Breast epithelium (tissue), 4 donors: ENCODE measurements around the gene PPP4R1. TPM values are rescaled to one million over a fixed set of nuclear protein-coding genes. Genes with fewer than 3 reads are reported as not detected.

ENCODE experiments used
- DNase-seq, 2 donors: peaks; one replicate each; pipeline ENCODE4 v3.0.0-alpha.2; 2019; ENCODE audit warnings: low spot score in 2 of 2
- H3K27ac ChIP-seq, 2 donors: fragments of 200-600 bp; sonication (generic) in 1 of 2; one replicate each; pipeline ENCODE4 v1.5.1; 2016 to 2019; ENCODE audit warnings: mild to moderate bottlenecking in 1 of 2
- H3K27me3 ChIP-seq, 2 donors: fragments of 200-600 bp; sonication (generic) in 1 of 2; one replicate each; pipeline versions ENCODE4 v1.5.1 to v1.6.0; 2017 to 2019; ENCODE audit warnings: control low read depth in 1 of 2, mild to moderate bottlenecking in 1 of 2
- H3K36me3 ChIP-seq: fragments of 200-600 bp; one replicate; pipeline ENCODE4 v1.5.1; 2019
- H3K4me1 ChIP-seq, 2 donors: fragments of 200-600 bp; sonication (generic); one replicate each; pipeline ENCODE4 v1.5.1; 2016 to 2019; ENCODE audit warnings: control low read depth in 1 of 2
- H3K4me3 ChIP-seq, 3 donors: fragments of 200-600 bp; sonication (generic); 1 replicate in 2 of 3; 2 replicates in 1 of 3; pipeline ENCODE4 v1.5.1; 2016 to 2019; ENCODE audit warnings: mild to moderate bottlenecking in 3 of 3, moderate library complexity in 2 of 3
- H3K9me3 ChIP-seq, 2 donors: fragments of 200-600 bp; sonication (generic) in 1 of 2; one replicate each; pipeline ENCODE4 v1.5.1; 2016 to 2019; ENCODE audit warnings: control low read depth in 1 of 2
- CTCF ChIP-seq, 3 donors: fragments of 450-650 bp; IDR thresholded peaks; one replicate each; pipeline ENCODE4 v1.5.1; 2016 to 2017; ENCODE audit warnings: antibody characterized with exemption in 3 of 3, mild to moderate bottlenecking in 3 of 3, moderate library complexity in 3 of 3
- POLR2A ChIP-seq: fragments of 450-650 bp; IDR thresholded peaks from one replicate; pipeline ENCODE4 v1.6.1; 2016; ENCODE audit warnings: antibody characterized with exemption, mild to moderate bottlenecking, moderate library complexity
- POLR2AphosphoS5 ChIP-seq, 3 donors: sonication (generic); formaldehyde crosslinking; IDR thresholded peaks; one replicate each; pipeline ENCODE4 v1.6.1; 2017; ENCODE audit warnings: antibody characterized with exemption in 3 of 3
- intact Hi-C: fragments of 100-400 bp; cut with DNase I; formaldehyde crosslinking; loops from one replicate; pipeline ENCODE4 v1.15.1; 2023; ENCODE audit warnings: low total_unique reads
- total RNA-seq, 3 donors: library from RNA; depleted of rRNA; stranded (reverse); fragments of >200 nt; gene quantifications; one replicate each; pipeline ENCODE4 v1.1.0, GENCODE V29; 2016

PPP4R1 gene
- total RNA-seq, 3 donors from 2014 or later = 66.7 to 139 (median 93.4) TPM

DNA sequence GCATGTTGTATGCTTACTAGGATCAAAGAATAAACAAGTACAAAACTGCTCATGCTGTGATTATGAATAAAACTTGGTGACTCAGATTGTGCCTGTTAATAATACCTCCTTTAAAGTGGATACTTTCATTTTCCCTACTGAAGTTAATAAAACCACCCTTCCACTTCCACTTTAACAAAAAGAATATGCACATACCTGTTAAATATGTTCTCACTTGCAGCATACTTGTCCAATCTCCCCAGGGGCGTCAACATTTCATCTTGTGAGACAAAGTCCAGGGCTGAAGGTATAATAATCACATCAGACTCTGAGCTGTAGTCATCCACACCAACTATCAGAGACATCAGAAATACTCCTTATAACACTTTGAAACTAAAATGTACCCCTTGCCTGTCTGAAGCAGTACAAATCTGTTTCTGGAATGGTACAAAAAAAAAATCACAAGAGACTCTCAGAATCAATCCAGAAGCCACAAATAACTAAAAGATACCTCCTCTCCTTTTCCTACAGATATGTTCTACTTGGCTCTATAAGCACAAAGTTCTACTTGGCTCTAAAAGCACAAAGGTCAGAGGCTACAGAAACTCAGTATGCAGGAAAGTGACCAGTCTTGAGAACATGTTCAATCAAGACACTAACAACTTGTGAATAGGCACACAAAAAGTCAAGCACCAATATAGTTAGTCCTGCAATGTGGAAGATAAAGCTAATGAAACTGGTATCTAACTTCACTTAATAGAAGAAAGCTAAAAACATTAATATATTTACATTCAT, 19.3 kb downstream of the PPP4R1 start:
- no peak overlapping the region for H3K4me3 ChIP-seq
- peaks cover 0 to 13% of the 10 kb centered on the region in 2 donors for H3K9me3 ChIP-seq
- H3K36me3 ChIP-seq = no peaks in the 10 kb centered on the region
- peak overlapping the region in 1 of 2 donors; percentile 11 for H3K27ac ChIP-seq
- no peak for TF ChIP-seq POLR2AphosphoS5 (IDR thresholded peaks at IDR 0.05)
- DNase-seq = no peak
- no peaks in the 10 kb centered on the region for H3K4me1 ChIP-seq
- intact Hi-C loops = no loop called here
- no peaks in the 10 kb centered on the region for H3K27me3 ChIP-seq

DNA sequence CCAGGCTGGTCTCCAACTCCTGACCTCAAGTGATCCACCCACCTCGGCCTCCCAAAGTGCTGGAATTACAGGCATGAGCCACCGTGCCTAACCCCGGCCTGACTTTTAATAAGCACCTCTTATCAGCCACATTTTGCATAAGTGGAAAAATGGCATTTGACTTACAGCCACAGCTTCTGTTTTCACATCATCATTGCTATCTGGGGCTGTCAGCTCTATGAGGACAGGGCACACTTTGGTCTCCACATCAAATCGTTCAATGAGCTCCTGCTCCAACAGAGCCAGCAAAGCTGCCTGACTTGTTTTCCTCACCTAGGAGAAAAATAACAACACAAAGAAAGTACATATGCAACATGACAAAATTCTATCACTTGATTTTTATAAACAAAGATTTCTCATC, 26.4 kb downstream of the PPP4R1 start:
- TF ChIP-seq CTCF (IDR thresholded peaks at IDR 0.05) (no peak), POLR2AphosphoS5 (IDR thresholded peaks at IDR 0.05) (no peak), POLR2A (no peak)
- Histone ChIP-seq H3K4me1 (no peaks in the 10 kb centered on the region), H3K4me3 (no peak overlapping the region), H3K27me3 (no peaks in the 10 kb centered on the region), H3K27ac (no peak overlapping the region), H3K36me3 (peaks cover 4% of the 10 kb centered on the region), H3K9me3 (no peaks in the 10 kb centered on the region)
- DNase-seq = no peak
- intact Hi-C loops = no loop called here

DNA sequence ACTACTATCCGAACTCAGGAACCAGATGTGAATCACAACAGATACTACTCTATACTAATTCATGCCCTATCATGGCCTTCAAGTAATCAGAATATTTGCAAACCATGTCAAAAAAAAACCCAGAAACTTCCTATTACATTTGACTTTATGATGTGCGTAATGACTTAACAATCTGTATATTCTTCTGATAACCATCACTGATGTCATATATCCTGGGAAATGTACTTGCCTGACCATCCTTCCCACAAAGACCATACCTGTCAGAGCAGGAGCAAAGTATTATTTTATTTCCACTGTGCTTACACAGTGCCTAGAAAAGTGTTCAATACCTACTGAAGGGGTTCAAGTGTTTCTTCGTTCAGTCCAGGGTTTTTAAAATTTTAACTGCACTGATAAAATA, 27.5 kb downstream of the PPP4R1 start:
- no peak overlapping the region for H3K27ac ChIP-seq
- H3K4me1 ChIP-seq = no peaks in the 10 kb centered on the region
- H3K4me3 ChIP-seq = no peak overlapping the region
- TF ChIP-seq CTCF (IDR thresholded peaks at IDR 0.05) (no peak), POLR2AphosphoS5 (IDR thresholded peaks at IDR 0.05) (no peak), POLR2A (no peak)
- H3K27me3 ChIP-seq = no peaks in the 10 kb centered on the region
- peaks cover 4% of the 10 kb centered on the region for H3K36me3 ChIP-seq
- no peaks in the 10 kb centered on the region for H3K9me3 ChIP-seq
- intact Hi-C loops = no loop called here
- DNase-seq = no peak

DNA sequence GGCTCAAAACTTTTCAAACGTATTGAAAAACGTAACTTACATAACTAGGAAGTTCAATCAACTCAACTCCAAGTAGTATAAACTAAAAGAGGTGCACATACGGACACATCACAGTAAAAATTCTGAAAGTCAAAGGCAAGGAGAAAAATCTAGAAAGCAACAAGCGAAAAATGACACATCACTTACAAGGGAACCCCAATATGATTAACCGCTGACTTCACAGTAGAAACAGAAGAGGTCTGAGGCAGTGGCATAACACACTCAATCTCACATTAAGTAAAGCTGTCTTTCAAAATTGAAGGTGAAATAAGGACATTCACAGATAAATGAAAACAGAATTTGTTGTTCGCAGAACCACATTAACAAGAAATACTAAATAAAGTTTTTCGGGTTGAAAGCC, 32.7 kb downstream of the PPP4R1 start:
- Histone ChIP-seq H3K27ac (no peak overlapping the region), H3K4me1 (no peaks in the 10 kb centered on the region), H3K4me3 (no peak overlapping the region), H3K27me3 (no peaks in the 10 kb centered on the region), H3K9me3 (no peaks in the 10 kb centered on the region), H3K36me3 (no peaks in the 10 kb centered on the region)
- intact Hi-C loops = no loop called here
- DNase-seq = no peak
- TF ChIP-seq CTCF (IDR thresholded peaks at IDR 0.05) (no peak), POLR2AphosphoS5 (IDR thresholded peaks at IDR 0.05) (no peak), POLR2A (no peak)

- Histone ChIP-seq H3K27ac (no peak overlapping the region), H3K9me3 (no peaks in the 10 kb centered on the region), H3K4me1 (no peaks in the 10 kb centered on the region), H3K36me3 (no peaks in the 10 kb centered on the region), H3K4me3 (no peak overlapping the region), H3K27me3 (no peaks in the 10 kb centered on the region)
- TF ChIP-seq CTCF (IDR thresholded peaks at IDR 0.05) (no peak), POLR2A (no peak), POLR2AphosphoS5 (IDR thresholded peaks at IDR 0.05) (no peak)
- intact Hi-C loops = no loop called here
- DNase-seq = no peak
These were observed 36.1 kb downstream of the PPP4R1 start for GRCh38 chr18:9578306-9578705.
